Measurements from ENCODE around the gene RELCH.
A peak's percentile ranks its signal among the peaks of the same experiment; 100 is the strongest.

RELCH gene

GRCh38 chr18:62335494-62335893 lies 148.4 kb downstream of the RELCH start:
- FAIRE-seq = no peak
- DNase-seq (ENCODE audit: insufficient read length, low spot score) = no peak

- no peak for FAIRE-seq
- no peak for DNase-seq (ENCODE audit: insufficient read length, low spot score)
These were observed 149.6 kb downstream of the RELCH start for GRCh38 chr18:62336618-62337017.

GRCh38 chr18:62337336-62337735 lies 150.3 kb downstream of the RELCH start:
- FAIRE-seq (no peak), DNase-seq (ENCODE audit: insufficient read length, low spot score) (no peak)

GRCh38 chr18:62338446-62339105 lies 151.5 kb downstream of the RELCH start:
- DNase-seq (ENCODE audit: insufficient read length, low spot score) = no peak

GRCh38 chr18:62339106-62339988 lies 152.3 kb downstream of the RELCH start:
- DNase-seq (ENCODE audit: insufficient read length, low spot score) (no peak), FAIRE-seq (no peak)

More at GRCh38 chr18:62338446-62339105, 151.5 kb downstream of the RELCH start:
- FAIRE-seq = no peak

GRCh38 chr18:62340996-62341395 lies 153.9 kb downstream of the RELCH start:
- FAIRE-seq = no peak
- DNase-seq (ENCODE audit: insufficient read length, low spot score) = no peak

GRCh38 chr18:62341473-62341872 lies 154.4 kb downstream of the RELCH start:
- FAIRE-seq (no peak), DNase-seq (ENCODE audit: insufficient read length, low spot score) (no peak)

- DNase-seq (ENCODE audit: insufficient read length, low spot score) (no peak), FAIRE-seq (no peak)
These were observed 155.8 kb downstream of the RELCH start for GRCh38 chr18:62342884-62343283.

GRCh38 chr18:62343316-62343715 lies 156.3 kb downstream of the RELCH start:
- FAIRE-seq = no peak
- no peak for DNase-seq (ENCODE audit: insufficient read length, low spot score)

GRCh38 chr18:62345909-62346308 lies 158.9 kb downstream of the RELCH start:
- FAIRE-seq = no peak
- no peak for DNase-seq (ENCODE audit: insufficient read length, low spot score)

GRCh38 chr18:62346333-62347088 lies 159.5 kb downstream of the RELCH start:
- DNase-seq (ENCODE audit: insufficient read length, low spot score) (no peak), FAIRE-seq (no peak)

- FAIRE-seq = no peak
- DNase-seq (ENCODE audit: insufficient read length, low spot score) = no peak
These were observed 160.0 kb downstream of the RELCH start for GRCh38 chr18:62347089-62347506.

GRCh38 chr18:62348474-62348873 lies 161.4 kb downstream of the RELCH start:
- FAIRE-seq = no peak

GRCh38 chr18:62353170-62353569 lies 166.1 kb downstream of the RELCH start:
- DNase-seq (ENCODE audit: insufficient read length, low spot score) = no peak
- no peak for FAIRE-seq

More at GRCh38 chr18:62348474-62348873, 161.4 kb downstream of the RELCH start:
- DNase-seq (ENCODE audit: insufficient read length, low spot score) = no peak

- DNase-seq (ENCODE audit: insufficient read length, low spot score) = no peak
- no peak for FAIRE-seq
These were observed 167.1 kb downstream of the RELCH start for GRCh38 chr18:62354151-62354550.

GRCh38 chr18:62357079-62357719 lies 170.1 kb downstream of the RELCH start:
- DNase-seq (ENCODE audit: insufficient read length, low spot score) (no peak), FAIRE-seq (peak; percentile 45)
